CD4-positive, alpha-beta T cell treated with Interferon gamma for 1 hour (primary cell): ENCODE data around the gene CUX1.
"Not testable (repeated sequence)": the region's sequence is repeated elsewhere in the genome, so short reads cannot be mapped to it uniquely, and the experiment has no call there.

Experiments used
- DNase-seq: peaks from one replicate; pipeline ENCODE4 v3.0.0-alpha.2; 2020

CUX1 gene

DNA sequence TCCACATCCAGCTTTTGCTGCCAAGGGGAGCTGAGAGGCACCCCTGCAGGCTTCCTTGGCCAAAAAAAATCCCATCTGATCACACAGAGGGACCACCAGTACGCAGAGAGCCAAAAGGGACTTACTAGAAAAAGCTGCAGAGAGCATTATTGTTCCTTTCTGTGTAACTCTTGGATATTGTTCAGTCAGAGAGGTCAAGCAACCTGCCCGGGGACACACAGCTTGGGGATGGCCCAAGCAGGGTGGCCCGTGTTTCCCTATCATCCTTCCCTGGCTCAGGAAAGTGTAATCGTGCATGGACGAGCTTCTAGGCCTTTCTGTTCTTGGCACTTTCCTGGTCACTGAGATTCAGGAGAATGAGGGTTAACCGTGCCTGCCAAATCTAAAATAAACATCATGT, 385.1 kb downstream of the CUX1 start:
- DNase-seq: no peak

DNA sequence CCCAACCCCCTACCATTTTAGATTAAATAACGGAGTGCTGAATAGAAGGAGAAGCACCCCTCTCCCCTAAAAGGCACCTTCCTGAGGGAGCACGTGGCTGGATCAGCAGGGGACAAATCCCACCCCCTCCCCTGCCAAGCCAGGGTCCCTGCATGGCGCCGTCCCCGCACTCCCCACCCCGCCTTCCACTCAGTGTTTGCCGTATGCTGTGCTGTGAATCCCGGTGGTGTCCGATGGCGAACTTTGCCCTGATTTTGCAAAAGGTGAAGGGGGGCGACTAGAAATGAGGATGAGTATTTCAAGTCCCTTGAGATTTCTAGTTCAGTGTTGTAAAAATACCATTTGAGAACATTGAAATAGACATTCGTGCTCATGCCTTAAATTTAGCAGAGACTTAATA, 385.8 kb downstream of the CUX1 start:
- DNase-seq: no peak

DNA sequence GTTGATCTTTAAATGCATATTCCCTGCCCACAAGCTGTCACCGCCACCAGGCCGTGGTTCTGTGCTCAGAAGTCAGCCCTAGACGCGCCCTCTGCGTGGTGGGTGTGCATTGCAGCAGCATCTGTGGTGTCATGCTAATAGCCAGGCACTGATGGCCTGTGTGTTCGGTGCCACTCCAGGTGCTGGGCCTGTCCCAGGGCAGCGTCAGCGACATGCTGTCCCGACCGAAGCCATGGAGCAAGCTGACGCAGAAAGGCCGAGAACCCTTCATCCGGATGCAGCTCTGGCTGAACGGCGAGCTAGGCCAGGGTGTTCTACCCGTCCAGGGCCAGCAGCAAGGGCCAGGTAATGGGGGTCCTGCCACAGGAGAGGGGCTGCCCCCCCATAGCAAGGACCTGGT, 386.8 kb downstream of the CUX1 start:
- no peak for DNase-seq

DNA sequence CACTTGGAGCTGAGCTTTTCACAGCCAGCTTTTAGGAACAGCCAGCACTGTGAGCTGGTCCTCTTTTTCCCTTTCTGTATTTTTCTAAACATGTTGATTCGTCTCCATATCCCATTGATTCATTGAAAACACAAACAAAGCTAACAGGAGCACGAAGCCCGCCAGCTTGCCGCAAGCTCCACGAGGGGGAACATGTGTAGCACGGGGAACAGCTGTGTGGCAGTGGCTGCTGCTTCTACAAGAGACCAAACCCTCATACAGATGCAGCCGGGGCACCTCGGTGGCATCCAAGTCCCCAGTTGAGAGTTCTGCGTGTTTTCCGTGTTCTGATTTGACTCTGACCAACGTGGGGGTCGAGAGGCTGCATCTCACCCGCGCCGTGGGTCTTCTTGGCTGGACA, 388.5 kb downstream of the CUX1 start:
- no peak for DNase-seq

DNA sequence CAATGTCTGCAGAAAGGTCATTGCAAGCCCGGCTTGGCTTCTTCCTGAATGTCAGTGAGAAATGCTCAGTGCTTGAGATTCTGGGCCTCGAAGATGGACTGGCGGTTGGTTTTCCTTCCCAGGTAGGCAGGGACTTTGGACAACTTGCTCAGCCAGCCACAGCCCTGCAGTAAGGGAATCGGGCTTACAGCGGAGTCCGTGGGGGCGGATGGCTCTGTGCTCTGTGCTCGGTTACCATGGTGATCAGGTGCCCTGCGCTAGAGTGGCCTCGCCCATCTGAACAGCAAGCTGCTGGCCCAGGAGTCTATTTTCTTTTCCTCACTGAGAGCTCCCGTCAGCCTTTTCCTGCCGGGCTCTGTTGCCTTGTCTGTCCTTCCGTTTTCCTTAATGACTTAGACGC, 391.4 kb downstream of the CUX1 start:
- no peak for DNase-seq

DNA sequence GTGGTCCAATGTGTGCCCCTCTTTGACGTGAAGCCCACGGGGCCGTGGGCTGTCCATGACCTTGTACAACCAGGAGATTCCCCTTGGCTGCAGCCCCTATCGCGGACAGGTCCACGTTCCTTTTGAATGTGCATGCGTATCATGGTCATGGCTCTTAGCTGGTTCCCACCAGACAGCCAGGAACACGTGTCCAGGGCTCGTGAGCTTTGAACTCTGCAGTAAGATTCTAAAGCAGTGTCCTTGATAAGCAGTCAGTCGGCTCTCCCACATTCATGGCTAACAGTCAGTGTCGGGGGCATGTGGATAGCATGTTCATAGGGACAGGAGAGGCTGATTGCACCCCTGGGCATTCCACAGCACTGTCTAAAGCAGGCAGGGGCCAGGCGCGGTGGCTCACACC, 393.4 kb downstream of the CUX1 start:
- no peak for DNase-seq

DNA sequence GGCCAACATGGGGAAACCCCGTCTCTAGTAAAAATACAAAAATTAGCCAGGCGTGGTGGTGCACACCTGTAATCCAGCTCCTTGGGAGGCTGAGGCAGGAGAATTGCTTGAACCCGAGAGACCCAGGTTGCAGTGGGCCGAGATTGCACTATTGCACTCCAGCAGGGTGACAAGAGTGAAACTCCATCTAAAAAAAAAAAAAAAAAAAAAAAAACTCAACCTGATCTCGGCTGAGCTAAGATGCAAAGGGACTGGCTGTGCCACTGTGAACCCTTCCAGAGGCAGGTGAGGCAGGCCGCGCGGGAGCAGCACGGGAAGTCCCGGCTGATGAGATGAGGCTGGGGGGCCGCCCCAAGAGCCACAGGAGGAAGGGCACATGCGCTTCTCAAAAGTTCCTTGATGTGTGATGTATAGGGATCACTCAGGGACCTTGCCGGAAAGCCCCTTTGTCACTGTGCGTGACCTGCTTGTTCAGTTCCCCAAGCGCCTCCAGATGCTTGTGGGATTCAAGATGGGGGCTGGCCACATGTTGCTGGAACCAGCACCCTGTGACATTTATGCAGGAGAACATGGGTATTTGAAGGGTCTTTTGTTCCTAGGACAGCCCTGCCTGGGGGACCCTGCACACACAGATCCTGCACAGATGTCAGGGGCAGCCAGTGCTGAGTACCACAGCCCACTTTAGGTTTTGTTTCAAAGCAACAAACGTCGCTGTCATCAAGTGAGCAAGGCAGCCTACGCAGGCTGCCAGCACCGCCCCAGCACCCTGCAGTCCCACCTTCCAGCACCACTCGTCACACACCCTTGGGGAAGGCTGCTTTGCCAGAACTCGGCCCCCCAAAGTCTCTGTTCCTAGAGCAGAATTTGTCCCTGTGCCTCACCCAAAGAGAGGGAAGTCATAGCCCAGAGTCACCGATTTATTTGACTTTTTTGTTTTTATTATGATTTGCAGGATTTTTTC, 394.4 kb downstream of the CUX1 start:
- no peak for DNase-seq

DNA sequence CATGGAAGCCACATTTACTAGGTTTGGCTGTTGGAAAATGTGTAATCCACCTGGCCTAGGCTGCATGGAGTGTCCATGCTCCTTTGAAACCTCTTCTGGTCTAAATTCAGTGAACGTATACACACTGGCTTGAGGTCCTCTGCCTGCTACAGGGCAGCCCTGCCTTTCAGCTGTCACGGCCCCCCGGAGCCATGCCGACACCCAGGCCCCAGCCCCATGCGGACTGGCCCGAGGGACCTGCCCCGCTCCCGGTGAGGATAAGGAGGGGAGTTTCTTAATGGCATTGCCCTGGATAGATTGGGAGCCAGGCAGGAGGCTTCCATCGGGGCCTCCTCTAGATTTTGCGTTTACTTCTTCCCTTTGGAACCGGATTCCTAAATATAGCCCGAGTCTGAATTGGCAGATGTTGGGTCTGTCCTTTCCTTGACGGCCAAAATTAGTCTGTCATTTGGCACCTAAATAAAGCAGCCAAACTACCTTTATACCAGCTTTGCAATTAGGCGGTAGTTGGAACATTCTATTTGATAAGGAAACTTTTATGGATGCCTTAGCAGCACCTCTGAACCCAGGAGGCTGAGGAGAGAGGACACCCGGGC, 397.1 kb downstream of the CUX1 start:
- DNase-seq: no peak

DNA sequence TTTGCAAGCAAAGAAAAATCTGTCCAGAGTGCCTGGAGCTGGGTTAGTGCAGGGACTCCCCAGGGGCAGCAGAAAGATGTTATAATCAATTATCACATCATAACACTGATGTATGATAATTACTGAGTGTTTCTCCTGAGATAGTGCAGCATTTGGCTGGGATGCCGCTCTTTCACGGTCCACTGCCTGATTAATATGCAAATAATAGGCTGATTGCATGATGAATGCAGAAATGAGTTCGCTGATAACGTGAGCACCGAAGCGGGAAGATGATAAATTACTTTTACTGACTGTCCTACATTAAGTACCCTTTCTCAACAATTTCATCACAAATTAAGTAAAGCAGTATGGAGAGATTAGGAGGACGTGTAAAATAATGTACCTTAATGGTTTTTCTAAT, 397.8 kb downstream of the CUX1 start:
- no peak for DNase-seq

DNA sequence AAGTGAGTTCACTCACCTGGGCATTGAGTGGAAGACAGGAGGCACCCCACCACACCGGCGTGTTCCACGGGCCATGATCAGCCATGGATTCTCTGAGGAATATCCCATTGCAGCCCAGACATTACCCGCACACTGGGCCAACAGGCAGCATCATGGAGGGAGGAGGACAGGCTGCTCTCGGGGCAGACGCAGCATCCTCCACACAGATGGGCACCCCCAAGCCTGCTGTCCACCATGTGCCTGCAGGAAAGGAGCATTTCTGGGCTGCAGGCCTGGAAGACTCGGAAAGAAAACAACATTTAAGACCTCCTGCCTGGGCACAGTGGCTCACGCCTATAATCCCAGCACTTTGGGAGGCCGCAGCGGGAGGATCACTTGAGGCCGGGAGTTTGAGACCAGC, 398.3 kb downstream of the CUX1 start:
- DNase-seq: no peak

DNA sequence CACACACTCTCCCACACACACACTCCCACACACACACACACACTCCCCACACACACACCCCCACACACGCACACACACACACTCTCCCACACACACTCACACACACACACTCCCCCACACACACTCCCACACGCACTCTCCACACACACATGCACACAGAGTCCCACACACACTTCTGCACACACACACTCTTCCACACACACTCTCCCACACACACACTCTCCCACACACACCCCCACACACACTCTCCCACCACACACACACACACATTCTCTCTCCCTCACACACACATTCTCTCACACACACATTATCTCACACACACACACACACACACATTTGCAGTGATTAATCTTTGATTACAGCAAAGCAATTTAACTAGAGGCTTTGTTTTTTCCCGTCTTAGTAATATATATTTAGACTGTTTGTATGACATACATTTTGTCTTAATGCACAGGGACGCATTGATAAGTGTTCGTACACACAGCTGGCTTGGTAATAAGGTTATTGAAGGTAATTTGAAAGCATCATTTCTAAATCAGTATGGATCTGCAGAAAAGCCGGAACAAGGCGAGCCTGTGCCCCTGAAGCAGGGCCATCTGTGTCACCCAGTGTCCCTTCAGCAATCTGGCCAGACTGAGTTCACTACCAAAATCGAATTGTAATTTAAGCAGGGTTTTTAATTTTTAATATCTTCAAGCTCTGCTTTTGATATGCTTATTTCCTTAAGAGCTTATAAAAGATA, 399.3 kb downstream of the CUX1 start:
- no peak for DNase-seq

DNA sequence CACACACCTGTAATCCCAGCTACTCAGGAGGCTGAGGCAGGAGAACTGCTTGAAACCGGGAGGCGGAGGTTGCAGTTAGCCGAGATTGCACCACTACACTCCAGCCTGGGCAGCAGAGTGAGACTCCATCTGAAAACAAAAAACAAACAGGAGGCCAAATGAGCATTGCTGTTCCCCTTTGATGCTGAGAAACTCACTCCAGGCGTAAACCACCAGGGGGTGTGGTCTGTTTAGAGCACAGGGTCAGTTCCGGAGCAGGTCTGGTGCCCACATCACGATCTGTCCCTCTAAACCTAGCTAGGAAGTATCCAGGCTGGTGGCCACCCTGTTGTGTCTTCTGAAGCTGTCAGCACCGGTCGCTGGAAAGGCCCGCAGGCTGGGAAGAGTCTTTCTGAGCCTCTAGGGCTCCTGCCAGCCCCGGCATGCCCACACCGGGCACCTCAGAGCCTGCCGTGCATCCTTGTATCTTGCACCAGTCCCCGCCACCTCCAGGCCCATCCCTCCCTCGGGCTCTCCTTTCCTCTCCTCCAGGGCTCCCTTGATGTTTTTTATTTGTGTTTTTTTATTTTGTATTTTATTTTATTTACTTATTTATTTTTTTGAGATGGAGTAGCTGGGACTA, 402.9 kb downstream of the CUX1 start:
- no peak for DNase-seq

DNA sequence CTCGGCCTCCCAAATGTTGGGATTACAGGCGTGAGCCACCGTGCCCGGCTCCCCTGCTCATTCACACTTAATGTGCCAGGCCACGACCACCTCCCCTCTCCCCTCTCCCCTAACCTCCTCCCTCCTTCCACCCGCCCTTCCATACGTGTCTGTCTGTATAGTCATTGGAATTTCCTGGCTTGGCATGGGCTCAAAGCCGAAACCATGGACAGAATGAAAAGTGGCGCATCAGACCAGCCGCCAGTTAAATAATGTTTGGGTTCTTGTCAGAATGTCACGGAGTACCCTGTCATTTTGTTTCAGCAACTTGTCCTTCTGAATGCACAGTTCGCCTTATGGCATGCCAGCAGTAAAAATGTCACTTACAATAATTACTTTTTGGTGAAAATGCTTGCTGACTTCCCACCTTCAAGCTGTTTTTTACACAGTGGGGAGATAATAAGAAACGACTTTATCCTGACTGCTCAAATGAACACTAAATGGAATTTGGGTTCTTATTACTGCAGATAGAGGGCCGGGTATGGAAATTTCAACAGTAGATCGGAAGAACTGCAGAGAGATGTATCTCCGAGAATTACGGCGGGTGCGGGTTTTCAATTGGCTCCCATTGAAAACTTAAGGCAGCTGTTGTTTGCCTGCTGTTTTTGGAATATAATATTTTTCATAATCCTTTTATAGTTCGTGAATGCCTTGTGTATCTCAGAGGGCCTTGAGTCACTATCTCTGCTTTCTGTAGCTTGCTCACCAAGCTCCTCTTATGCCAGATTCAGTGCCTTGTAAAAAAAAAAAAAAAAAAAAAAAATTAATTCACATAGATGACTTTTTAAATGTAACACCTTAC, 403.8 kb downstream of the CUX1 start:
- DNase-seq: no peak

DNA sequence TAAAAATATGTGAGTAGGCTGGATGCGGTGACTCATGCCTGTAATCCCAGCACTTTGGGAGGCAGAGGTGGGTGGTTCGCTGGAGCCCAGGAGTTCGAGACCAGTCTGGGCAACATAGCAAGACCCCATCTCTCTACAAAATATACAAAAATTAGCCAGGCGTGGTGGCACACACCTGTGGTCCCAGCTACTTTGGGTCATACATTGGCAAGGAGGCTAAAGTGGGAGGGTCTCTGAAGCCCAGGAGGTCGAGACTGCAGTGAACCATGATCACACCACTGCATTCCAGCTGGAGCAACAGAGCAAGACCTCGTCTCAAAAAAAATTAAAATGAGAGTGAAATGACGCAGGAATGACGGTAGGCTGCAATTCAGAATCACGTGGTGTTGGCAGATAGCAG, 404.5 kb downstream of the CUX1 start:
- no peak for DNase-seq

DNA sequence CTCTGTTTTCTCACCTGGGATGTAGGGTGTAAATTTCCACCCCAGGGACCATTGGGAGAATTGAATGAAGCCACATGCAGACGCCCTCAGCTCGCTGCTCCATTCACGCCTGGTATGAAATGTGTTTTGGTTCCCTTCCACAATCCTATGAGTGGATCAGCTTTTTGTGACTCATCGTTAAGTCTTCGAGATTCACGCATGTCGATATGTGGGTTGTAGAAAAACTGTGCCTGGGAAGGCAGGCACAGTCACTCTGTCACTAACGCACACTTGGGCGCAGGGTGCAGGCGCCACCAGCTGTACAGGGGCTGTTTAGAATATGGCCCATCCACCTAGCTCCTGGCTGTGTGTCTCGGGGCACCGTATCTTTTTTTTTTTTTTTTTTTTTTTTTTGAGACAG, 405.0 kb downstream of the CUX1 start:
- DNase-seq: no peak

DNA sequence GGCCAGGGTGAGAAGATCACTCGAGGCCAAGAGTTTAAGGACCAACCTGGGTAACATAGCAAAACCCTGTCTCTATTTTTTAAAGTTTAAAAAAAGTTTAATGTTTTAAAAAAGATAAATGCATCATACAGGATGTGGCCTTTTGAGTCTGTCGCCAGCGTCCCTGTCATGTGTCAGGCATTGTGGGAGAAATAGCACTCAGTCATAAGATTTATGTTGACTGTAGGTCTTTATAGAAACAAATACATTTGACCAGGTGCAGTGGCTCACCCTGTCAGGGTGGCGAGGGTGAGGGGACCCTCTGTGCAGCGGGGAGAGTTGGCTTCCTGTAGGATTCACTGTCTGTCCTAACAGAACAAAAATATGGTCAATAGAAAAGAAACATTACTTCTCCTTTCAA, 405.8 kb downstream of the CUX1 start:
- DNase-seq: no peak

DNA sequence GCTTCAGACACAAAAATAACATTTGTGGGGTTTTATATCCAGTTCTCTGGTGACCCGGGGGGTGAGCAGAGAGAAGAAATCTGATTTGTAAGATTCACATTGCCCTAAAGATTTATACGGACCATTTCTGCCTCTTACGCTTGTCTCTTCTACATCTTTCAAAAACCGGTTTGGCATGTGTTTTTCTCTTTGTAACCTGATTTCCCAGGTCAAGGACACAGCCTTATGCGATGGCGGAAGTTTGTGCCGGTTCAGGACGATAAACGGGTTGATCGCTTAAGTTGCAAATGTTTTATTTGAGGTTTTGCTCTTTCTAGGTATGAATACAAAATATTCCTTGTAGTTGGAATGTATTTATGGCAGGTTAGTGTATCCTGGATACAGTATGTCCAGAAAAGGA, 407.6 kb downstream of the CUX1 start:
- no peak for DNase-seq

DNA sequence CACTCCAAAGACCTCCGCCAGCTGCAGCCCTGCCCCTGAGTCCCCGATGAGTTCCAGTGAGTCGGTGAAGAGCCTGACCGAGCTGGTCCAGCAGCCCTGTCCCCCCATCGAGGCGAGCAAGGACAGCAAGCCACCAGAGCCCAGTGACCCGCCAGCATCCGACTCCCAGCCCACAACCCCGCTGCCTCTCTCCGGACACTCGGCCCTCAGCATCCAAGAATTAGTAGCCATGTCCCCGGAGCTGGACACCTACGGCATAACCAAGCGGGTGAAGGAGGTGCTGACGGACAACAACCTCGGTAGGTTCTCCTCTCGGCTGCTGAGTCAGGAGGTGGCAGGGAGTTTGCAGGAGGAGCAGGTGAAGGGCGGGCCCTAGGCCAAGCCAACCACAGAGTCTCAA, 409.9 kb downstream of the CUX1 start:
- no peak for DNase-seq

DNA sequence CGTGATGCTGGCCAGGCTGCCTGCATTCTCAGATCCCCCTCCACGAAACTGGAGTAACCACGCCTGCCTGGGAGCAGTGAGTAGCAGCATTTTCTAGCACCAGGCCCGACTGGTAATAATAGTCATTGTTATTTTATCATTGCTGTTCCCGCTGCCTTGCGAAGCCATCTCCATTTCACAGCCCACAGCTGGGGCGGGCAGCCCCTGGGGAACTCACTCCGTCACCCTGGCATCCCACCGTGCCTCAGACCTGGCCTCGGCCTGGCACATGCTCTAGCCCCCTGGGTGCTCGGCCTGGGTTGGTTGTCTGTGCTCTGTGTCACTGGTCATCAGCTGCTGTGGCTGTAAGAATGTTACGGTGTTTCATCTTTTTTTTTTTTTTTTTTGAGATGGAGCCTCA, 411.5 kb downstream of the CUX1 start:
- no peak for DNase-seq

DNA sequence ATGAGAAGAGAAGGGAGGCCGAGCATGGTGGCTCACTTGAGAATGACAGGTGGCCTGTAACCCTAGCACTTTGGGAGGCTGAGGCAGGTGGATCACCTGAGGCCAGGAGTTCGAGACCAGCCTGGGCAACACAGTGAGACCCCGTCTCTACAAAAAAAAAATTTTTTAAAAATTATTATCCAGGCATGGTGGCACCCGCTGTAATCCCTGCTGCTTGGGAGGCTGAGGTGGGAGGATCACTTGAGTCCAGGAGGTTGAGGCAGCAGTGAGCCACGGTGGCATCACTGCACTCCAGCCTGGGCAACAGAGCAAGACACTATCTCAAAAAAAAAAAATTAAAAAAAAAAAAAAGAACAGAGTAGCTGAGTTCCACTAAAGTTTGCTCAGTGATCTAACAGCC, 412.7 kb downstream of the CUX1 start:
- DNase-seq: not testable (repeated sequence)

DNA sequence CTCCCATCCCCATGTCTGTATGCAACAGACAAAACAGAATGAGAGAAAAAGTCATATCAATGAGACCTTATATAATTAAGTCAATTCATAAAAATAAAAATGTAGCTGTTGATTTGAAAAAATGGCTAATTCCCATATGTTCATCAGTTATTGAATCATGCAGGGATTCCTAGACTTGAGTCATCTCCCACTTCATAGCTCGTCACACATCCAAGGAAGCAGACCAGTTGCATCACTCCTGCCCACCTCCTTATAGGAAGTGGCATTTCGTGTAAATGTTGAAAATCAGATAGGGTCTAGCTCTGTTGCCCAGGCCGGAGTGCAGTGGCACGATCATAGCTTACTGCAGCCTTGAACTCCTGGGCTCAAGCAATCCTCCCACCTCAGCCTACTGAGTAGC, 413.2 kb downstream of the CUX1 start:
- no peak for DNase-seq

DNA sequence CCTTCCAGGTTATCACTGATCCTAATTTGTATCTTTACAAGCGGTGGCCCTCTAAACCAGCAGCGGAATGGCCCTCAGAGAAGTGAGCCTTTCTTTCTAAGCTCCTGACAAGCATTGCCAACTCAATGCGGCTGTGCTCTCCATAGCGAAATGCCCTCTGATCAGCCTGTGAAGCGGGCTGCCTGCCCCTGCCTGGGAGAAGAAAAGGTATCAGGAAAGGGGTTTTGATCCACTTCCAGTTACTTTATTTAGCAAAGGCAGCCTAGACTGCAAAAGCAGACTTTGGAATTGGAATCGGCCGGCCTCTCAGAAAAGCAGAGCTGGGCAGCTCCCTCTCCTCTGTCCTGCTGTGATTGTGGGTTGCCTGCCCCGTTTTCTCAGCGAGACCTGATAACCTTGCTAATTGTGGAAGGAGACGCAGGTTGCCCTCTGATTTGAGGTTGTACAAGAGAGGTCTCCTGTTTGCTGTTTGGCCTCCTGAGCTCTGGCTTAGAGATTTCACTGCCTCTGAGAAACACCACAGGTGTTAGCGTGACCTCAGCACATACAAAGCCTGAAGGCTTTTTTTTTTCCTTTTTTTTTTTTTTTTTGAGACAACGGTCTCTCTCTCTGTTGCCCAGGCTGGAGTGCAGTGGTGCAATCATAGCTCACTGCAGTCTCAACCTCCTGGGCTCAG, 415.3 kb downstream of the CUX1 start:
- no peak for DNase-seq
